Activated CD8-positive, alpha-beta T cell treated with anti-CD3 and anti-CD28 coated beads for 36 hours (primary cell): Measurements from ENCODE around the gene KNSTRN. TPM values are rescaled to one million over a fixed set of nuclear protein-coding genes. Genes with fewer than 3 reads are reported as not detected.
A peak's percentile ranks its signal among the peaks of the same experiment; 100 is the strongest.

Experiments used
- ATAC-seq: fragments of 200-7000 bp; cut with Tn5 transposase; one replicate; pipeline ENCODE4 v1.10.0; 2021; ENCODE audit warnings: mild to moderate bottlenecking, moderate library complexity
- CTCF ChIA-PET: fragments of 350-600 bp; sonication (Branson Sonifier 250); formaldehyde crosslinking; loops from one replicate; lab custom pipeline; 2021; ENCODE audit warnings: antibody characterized with exemption; lab: Charles Lee
- POLR2A ChIA-PET: fragments of 350-600 bp; sonication (Branson Sonifier 250); formaldehyde crosslinking; loops from one replicate; lab custom pipeline; 2021; ENCODE audit warnings: antibody characterized with exemption; lab: Charles Lee
- DNase-seq: peaks from one replicate; pipeline ENCODE4 v3.0.0-alpha.2; 2020
- H3K27ac Mint-ChIP-seq: one replicate; pipeline ENCODE4 v1.8.0; 2021; ENCODE audit warnings: mild to moderate bottlenecking, mixed read lengths
- H3K27me3 Mint-ChIP-seq: one replicate; pipeline ENCODE4 v1.8.0; 2021; ENCODE audit warnings: mixed read lengths
- H3K36me3 Mint-ChIP-seq: one replicate; pipeline ENCODE4 v1.8.0; 2021; ENCODE audit warnings: low read depth, mixed read lengths
- H3K4me1 Mint-ChIP-seq: one replicate; pipeline ENCODE4 v1.8.0; 2021; ENCODE audit warnings: low read depth, mixed read lengths
- H3K4me3 Mint-ChIP-seq: one replicate; pipeline ENCODE4 v1.8.0; 2021; ENCODE audit warnings: mild to moderate bottlenecking, moderate library complexity, mixed read lengths
- H3K9me3 Mint-ChIP-seq: one replicate; pipeline ENCODE4 v1.8.0; 2021; ENCODE audit warnings: mixed read lengths
- CTCF ChIP-seq: fragments of 200-600 bp; IDR thresholded peaks from one replicate; pipeline ENCODE4 v1.8.0; 2022; ENCODE audit warnings: antibody characterized with exemption, mild to moderate bottlenecking
- intact Hi-C: fragments of 100-400 bp; cut with micrococcal nuclease; formaldehyde crosslinking; loops from one replicate; pipeline ENCODE4 v1.10.0; 2022
- total RNA-seq, 2 experiments: library from RNA; stranded (reverse); gene quantifications; one replicate each; pipeline ENCODE4 v1.2.3, GENCODE V29; 2021

KNSTRN gene
- total RNA-seq, 2 experiments from 2014 or later: 54.2 to 55.0 TPM

GRCh38 chr15:40367686-40368611, 14.6 kb upstream of the KNSTRN start:
- Mint-ChIP-seq H3K4me3 (peak overlapping the region; percentile 82), H3K9me3 (no peaks in the 10 kb centered on the region), H3K27me3 (no peaks in the 10 kb centered on the region), H3K36me3 (no peaks in the 10 kb centered on the region), H3K27ac (peak overlapping the region; percentile 79), H3K4me1 (peaks cover 20% of the 10 kb centered on the region)
- ChIA-PET POLR2A (interaction anchor here (0.8 to 2.6 kb wide), 14 partner anchors 10 to 54 kb away, joined by 3 to 7 read pairs (median 4); partner anchors contain the start of genes DISP2 and KNSTRN), CTCF (interaction anchor here (0.9 to 5.3 kb wide), 26 partner anchors 10 to 152 kb away, joined by 3 to 83 read pairs (median 5); partner anchors contain the start of genes BAHD1, CCDC9B, CHST14 and DISP2)
- intact Hi-C loops: no loop called here
- peak; percentile 96 for TF ChIP-seq CTCF
- peak; percentile 98 for ATAC-seq
- peak; percentile 92 for DNase-seq

- CTCF ChIA-PET: interaction anchor here (1.0 to 5.3 kb wide), 22 partner anchors 9 to 151 kb away, joined by 3 to 83 read pairs (median 6); partner anchors contain the start of genes CCDC9B, CHST14, DISP2 and IVD
- POLR2A ChIA-PET: interaction anchor here (0.8 to 2.6 kb wide), 9 partner anchors 9 to 51 kb away, joined by 3 to 7 read pairs (median 3); partner anchors contain the start of gene KNSTRN
- no peak overlapping the region for H3K27ac Mint-ChIP-seq
- no peaks in the 10 kb centered on the region for H3K27me3 Mint-ChIP-seq
- no peaks in the 10 kb centered on the region for H3K9me3 Mint-ChIP-seq
- no peak for DNase-seq
- no peak for ATAC-seq
- no peak overlapping the region for H3K4me3 Mint-ChIP-seq
- no peak for TF ChIP-seq CTCF
- intact Hi-C loops: no loop called here
- no peaks in the 10 kb centered on the region for H3K36me3 Mint-ChIP-seq
- H3K4me1 Mint-ChIP-seq: peaks cover 20% of the 10 kb centered on the region
These were observed 13.6 kb upstream of the KNSTRN start for GRCh38 chr15:40368719-40369473.

GRCh38 chr15:40369474-40369869, 13.0 kb upstream of the KNSTRN start:
- H3K4me3 Mint-ChIP-seq: no peak overlapping the region
- intact Hi-C loops: no loop called here
- no peak for DNase-seq
- CTCF ChIA-PET: interaction anchor here (0.9 to 5.3 kb wide), 10 partner anchors 9 to 151 kb away, joined by 3 to 74 read pairs (median 9); partner anchors contain the start of genes DISP2 and PLCB2
- peaks cover 20% of the 10 kb centered on the region for H3K4me1 Mint-ChIP-seq
- H3K36me3 Mint-ChIP-seq: no peaks in the 10 kb centered on the region
- no peak for ATAC-seq
- no peak for TF ChIP-seq CTCF
- H3K27me3 Mint-ChIP-seq: no peaks in the 10 kb centered on the region
- H3K27ac Mint-ChIP-seq: no peak overlapping the region
- POLR2A ChIA-PET: interaction anchor here (0.8 to 2.6 kb wide), 5 partner anchors 8 to 51 kb away, joined by 3 to 7 read pairs (median 3); partner anchors contain the start of gene IVD
- H3K9me3 Mint-ChIP-seq: no peaks in the 10 kb centered on the region

GRCh38 chr15:40369971-40370370, 12.6 kb upstream of the KNSTRN start:
- Mint-ChIP-seq H3K27ac (no peak overlapping the region), H3K27me3 (no peaks in the 10 kb centered on the region), H3K9me3 (no peaks in the 10 kb centered on the region), H3K36me3 (no peaks in the 10 kb centered on the region), H3K4me1 (peaks cover 20% of the 10 kb centered on the region), H3K4me3 (no peak overlapping the region)
- CTCF ChIA-PET: interaction anchor here (0.9 to 5.3 kb wide), 4 partner anchors 12 to 91 kb away, joined by 4 to 74 read pairs (median 22); partner anchors contain the start of gene DISP2
- POLR2A ChIA-PET: interaction anchor here (0.6 to 2.6 kb wide), 5 partner anchors 8 to 50 kb away, joined by 3 to 7 read pairs (median 3); partner anchors contain the start of gene IVD
- TF ChIP-seq CTCF: no peak
- intact Hi-C loops: no loop called here
- ATAC-seq (no peak), DNase-seq (no peak)
